Measurements from ENCODE around the gene ANKRD40. TPM values are rescaled to one million over a fixed set of nuclear protein-coding genes. Genes with fewer than 3 reads are reported as not detected.
A peak's percentile ranks its signal among the peaks of the same experiment; 100 is the strongest.

The ANKRD40 gene
- total RNA-seq, 2 experiments from 2014 or later, result 29.8 to 31.1 TPM

GRCh38 chr17:50703162-50703561 is 4.6 kb downstream of the ANKRD40 start:
- Mint-ChIP-seq H3K9me3 (no peaks in the 10 kb centered on the region), H3K27me3 (no peaks in the 10 kb centered on the region), H3K4me3 (no peak overlapping the region), H3K36me3 (ENCODE audit: low read depth) (peaks cover 41% of the 10 kb centered on the region), H3K4me1 (peaks cover 48% of the 10 kb centered on the region), H3K27ac (no peak overlapping the region)
- no peak for DNase-seq
- CTCF ChIA-PET, result interaction anchor here (0.8 to 1.8 kb wide), 2 partner anchors 10 to 75 kb away, joined by 3 to 5 read pairs; no protein-coding TSS in a partner anchor
- POLR2A ChIA-PET, result no interaction called here

DNA sequence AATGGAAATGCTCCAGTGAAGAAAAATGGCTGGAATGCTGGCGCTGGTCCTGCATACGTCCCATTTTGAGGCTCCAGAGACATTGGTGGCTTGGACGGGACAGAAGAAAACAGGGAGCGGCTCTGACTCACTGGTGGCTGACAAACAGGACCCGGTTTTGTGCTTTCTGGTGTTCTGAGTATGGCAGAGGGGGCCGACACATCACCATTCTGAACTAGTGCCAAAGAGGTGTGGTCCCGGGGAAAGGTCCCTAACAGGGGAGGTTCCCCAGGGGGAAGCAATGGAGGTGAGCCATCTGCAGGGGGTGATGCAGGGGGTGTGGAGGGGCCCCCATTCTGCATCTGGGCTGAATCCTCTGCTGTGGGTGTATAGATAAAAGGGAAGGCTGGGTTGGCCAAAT is 8.3 kb downstream of the ANKRD40 start:
- Mint-ChIP-seq H3K9me3 (no peaks in the 10 kb centered on the region), H3K4me3 (no peak overlapping the region), H3K36me3 (ENCODE audit: low read depth) (peaks cover 65% of the 10 kb centered on the region), H3K4me1 (peaks cover 48% of the 10 kb centered on the region), H3K27me3 (no peaks in the 10 kb centered on the region), H3K27ac (no peak overlapping the region)
- ChIA-PET CTCF (no interaction called here), POLR2A (no interaction called here)
- DNase-seq, result no peak

GRCh38 chr17:50697663-50698272 is 9.9 kb downstream of the ANKRD40 start:
- no peaks in the 10 kb centered on the region for H3K9me3 Mint-ChIP-seq
- peaks cover 61% of the 10 kb centered on the region for H3K36me3 Mint-ChIP-seq (ENCODE audit: low read depth)
- no peaks in the 10 kb centered on the region for H3K27me3 Mint-ChIP-seq
- peak overlapping the region; percentile 68 for H3K27ac Mint-ChIP-seq
- peaks cover 37% of the 10 kb centered on the region for H3K4me1 Mint-ChIP-seq
- ChIA-PET POLR2A (interaction anchor here (0.8 to 2.7 kb wide), 3 partner anchors 11 to 69 kb away, joined by 3 to 9 read pairs (median 4); partner anchors contain the start of genes ANKRD40 and LUC7L3), CTCF (interaction anchor here (0.6 to 2.2 kb wide), 9 partner anchors 36 to 363 kb away, joined by 3 to 15 read pairs (median 4); partner anchors contain the start of gene CACNA1G)
- DNase-seq, result no peak
- H3K4me3 Mint-ChIP-seq, result no peak overlapping the region

DNA sequence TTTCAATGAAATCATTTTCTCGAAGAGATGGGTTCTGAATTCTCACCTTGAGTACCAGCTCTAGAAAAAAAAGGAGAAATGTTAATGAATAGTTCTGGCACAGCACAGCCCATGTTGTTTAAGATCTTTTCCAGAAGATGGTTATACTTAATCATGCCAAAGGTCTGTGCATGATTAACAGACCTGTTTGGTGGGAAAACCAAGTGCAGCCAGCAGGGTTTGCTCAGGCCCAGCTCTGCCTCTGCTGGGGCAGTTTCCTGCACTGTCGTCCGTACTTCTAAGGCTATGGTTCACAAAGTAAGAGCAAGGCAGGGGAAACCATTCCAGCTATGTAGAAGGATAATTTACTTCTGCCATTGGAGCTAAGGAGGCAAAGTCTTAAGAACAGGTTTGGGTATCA is 10.7 kb downstream of the ANKRD40 start:
- Mint-ChIP-seq H3K27me3 (no peaks in the 10 kb centered on the region), H3K4me3 (no peak overlapping the region), H3K9me3 (no peaks in the 10 kb centered on the region), H3K4me1 (peaks cover 37% of the 10 kb centered on the region), H3K27ac (peak overlapping the region; percentile 68), H3K36me3 (ENCODE audit: low read depth) (peaks cover 64% of the 10 kb centered on the region)
- CTCF ChIA-PET, result interaction anchor here (0.6 to 2.2 kb wide), 12 partner anchors 9 to 214 kb away, joined by 3 to 15 read pairs (median 4); partner anchors contain the start of gene CACNA1G
- POLR2A ChIA-PET, result interaction anchor here (0.7 to 2.7 kb wide), 3 partner anchors 10 to 22 kb away, joined by 3 to 9 read pairs (median 4); partner anchors contain the start of genes ANKRD40 and LUC7L3
- no peak for DNase-seq

GRCh38 chr17:50696365-50696879 is 11.3 kb downstream of the ANKRD40 start:
- CTCF ChIA-PET, result interaction anchor here (0.6 to 2.5 kb wide), 10 partner anchors 10 to 195 kb away, joined by 3 to 29 read pairs (median 4); partner anchors contain the start of gene CACNA1G
- POLR2A ChIA-PET, result interaction anchor here (1.3 to 2.7 kb wide), 2 partner anchors 12 to 23 kb away, joined by 4 to 9 read pairs; partner anchors contain the start of genes ANKRD40 and LUC7L3
- no peak overlapping the region for H3K27ac Mint-ChIP-seq
- no peaks in the 10 kb centered on the region for H3K9me3 Mint-ChIP-seq
- peaks cover 61% of the 10 kb centered on the region for H3K36me3 Mint-ChIP-seq (ENCODE audit: low read depth)
- H3K4me3 Mint-ChIP-seq, result no peak overlapping the region
- H3K27me3 Mint-ChIP-seq, result no peaks in the 10 kb centered on the region
- H3K4me1 Mint-ChIP-seq, result peaks cover 30% of the 10 kb centered on the region
- no peak for DNase-seq

- ChIA-PET CTCF (interaction anchor here (1.0 to 1.5 kb wide), 3 partner anchors 9 to 149 kb away, joined by 3 to 4 read pairs (median 3); no protein-coding TSS in a partner anchor), POLR2A (interaction anchor here (2.5 kb wide), 1 partner anchor 14 kb away, joined by 7 read pairs; the partner anchor contains the start of gene ANKRD40)
- Mint-ChIP-seq H3K27ac (no peak overlapping the region), H3K4me3 (no peak overlapping the region), H3K36me3 (ENCODE audit: low read depth) (peaks cover 39% of the 10 kb centered on the region), H3K4me1 (peaks cover 20% of the 10 kb centered on the region), H3K9me3 (no peaks in the 10 kb centered on the region), H3K27me3 (no peaks in the 10 kb centered on the region)
- DNase-seq, result no peak
Observed at GRCh38 chr17:50693036-50693682, 14.6 kb downstream of the ANKRD40 start.

GRCh38 chr17:50692448-50693035 is 15.2 kb downstream of the ANKRD40 start:
- no peaks in the 10 kb centered on the region for H3K27me3 Mint-ChIP-seq
- H3K9me3 Mint-ChIP-seq, result no peaks in the 10 kb centered on the region
- H3K4me1 Mint-ChIP-seq, result peaks cover 14% of the 10 kb centered on the region
- H3K27ac Mint-ChIP-seq, result no peak overlapping the region
- ChIA-PET CTCF (interaction anchor here (1.0 to 1.2 kb wide), 2 partner anchors 10 to 149 kb away, joined by 3 read pairs; no protein-coding TSS in a partner anchor), POLR2A (interaction anchor here (2.5 kb wide), 1 partner anchor 15 kb away, joined by 7 read pairs; the partner anchor contains the start of gene ANKRD40)
- peaks cover 36% of the 10 kb centered on the region for H3K36me3 Mint-ChIP-seq (ENCODE audit: low read depth)
- DNase-seq, result no peak
- no peak overlapping the region for H3K4me3 Mint-ChIP-seq

DNA sequence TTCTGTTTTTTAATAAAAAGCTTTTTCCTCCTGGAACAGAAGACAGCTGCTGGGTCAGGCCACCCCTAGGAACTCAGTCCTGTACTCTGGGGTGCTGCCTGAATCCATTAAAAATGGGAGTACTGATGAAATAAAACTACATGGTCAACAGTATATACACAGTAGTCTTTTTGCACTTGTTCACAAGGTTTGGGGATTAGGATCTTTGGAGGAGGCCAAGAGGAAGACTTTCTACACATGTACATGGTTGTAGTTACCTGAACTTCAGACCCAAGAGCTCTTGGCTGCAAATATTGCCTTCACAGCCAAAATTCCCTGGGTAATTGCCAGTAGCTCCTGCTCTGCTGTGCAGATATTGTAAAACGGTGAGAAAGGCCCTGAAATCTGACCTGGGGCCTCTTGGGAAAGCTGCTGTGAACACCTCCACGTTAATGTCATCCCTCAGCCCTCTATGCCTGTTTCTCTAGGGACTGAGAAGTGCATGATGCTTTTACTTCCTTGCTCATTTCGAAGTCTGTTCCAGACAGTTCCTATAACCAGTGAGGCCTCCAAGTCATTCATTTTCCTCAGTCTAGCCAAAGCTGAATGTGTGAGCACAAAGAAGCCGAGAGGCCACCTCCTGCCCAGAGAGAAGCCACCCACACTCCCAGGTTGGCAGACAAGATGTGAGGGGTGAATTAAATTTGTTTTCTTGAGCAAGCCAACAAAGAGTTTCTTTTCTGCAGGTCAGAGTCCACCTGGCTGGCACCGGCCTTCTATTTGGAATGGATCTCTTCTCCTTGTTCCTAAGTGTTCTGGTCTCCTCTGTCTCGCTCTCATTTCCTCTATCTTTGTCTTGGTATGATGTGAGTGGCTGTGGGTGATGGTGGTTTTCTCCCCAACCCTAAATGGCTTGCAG is 15.9 kb downstream of the ANKRD40 start:
- Mint-ChIP-seq H3K27ac (no peak overlapping the region), H3K4me3 (no peak overlapping the region), H3K36me3 (ENCODE audit: low read depth) (peaks cover 28% of the 10 kb centered on the region), H3K27me3 (no peaks in the 10 kb centered on the region), H3K9me3 (no peaks in the 10 kb centered on the region), H3K4me1 (peaks cover 6% of the 10 kb centered on the region)
- DNase-seq, result no peak
- CTCF ChIA-PET, result no interaction called here
- POLR2A ChIA-PET, result interaction anchor here (2.5 kb wide), 1 partner anchor 15 kb away, joined by 7 read pairs; the partner anchor contains the start of gene ANKRD40

- ChIA-PET CTCF (no interaction called here), POLR2A (interaction anchor here (2.5 kb wide), 1 partner anchor 16 kb away, joined by 7 read pairs; the partner anchor contains the start of gene ANKRD40)
- H3K4me3 Mint-ChIP-seq, result no peak overlapping the region
- H3K27ac Mint-ChIP-seq, result no peak overlapping the region
- no peaks in the 10 kb centered on the region for H3K27me3 Mint-ChIP-seq
- H3K9me3 Mint-ChIP-seq, result no peaks in the 10 kb centered on the region
- DNase-seq, result no peak
- peaks cover under 1% of the 10 kb centered on the region for H3K4me1 Mint-ChIP-seq
- H3K36me3 Mint-ChIP-seq (ENCODE audit: low read depth), result peaks cover 20% of the 10 kb centered on the region
Observed at GRCh38 chr17:50690887-50691549, 16.7 kb downstream of the ANKRD40 start.

DNA sequence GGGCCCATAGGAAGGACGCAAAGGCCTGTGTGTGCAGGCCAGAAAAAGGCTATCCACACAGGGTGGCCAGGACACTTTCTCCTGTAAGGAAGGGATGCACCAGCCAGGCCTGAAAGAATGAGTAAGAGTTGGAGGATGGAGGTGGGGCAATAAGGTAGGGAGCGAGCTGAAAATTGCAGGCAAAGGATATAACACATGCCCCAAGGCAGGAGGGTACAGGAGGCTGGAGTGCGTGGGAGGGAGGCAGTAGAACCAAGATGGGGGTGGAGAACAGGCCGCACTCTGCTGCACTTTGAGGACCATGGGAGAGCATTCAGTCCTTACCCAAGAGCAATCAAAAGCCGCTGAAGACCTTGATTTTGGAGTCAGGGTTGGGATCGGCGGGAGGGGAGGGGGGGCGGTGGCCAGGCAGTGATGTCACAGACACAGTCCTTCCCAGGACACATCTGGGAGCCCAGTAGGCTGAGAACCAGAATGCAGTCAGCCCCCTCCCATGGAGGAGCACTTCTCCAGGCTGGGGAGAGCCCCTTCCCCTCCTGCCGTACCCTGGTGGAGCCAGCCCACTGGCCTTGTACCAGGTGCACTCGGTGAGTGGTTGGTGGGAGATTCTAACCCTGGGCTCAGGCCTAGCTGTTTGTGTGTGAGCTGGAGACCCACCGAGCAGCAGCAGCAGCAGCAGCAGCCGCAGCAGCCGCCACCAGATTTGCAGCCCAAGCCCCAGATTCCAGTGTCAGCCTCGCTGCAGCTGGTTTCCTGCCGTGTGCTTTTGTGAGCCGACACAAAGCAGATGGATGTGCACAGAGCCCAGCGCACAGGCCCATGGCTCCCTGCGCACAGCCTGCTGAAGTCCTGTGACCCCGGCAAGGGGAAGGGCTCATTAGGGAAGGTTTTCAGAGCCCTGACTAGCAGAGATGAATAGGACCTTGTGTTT is 17.5 kb downstream of the ANKRD40 start:
- Mint-ChIP-seq H3K27ac (no peak overlapping the region), H3K4me3 (no peak overlapping the region), H3K9me3 (no peaks in the 10 kb centered on the region), H3K27me3 (no peaks in the 10 kb centered on the region), H3K36me3 (ENCODE audit: low read depth) (peaks cover 13% of the 10 kb centered on the region), H3K4me1 (no peaks in the 10 kb centered on the region)
- DNase-seq, result no peak
- ChIA-PET CTCF (no interaction called here), POLR2A (interaction anchor here (2.5 kb wide), 1 partner anchor 17 kb away, joined by 7 read pairs; the partner anchor contains the start of gene ANKRD40)

DNA sequence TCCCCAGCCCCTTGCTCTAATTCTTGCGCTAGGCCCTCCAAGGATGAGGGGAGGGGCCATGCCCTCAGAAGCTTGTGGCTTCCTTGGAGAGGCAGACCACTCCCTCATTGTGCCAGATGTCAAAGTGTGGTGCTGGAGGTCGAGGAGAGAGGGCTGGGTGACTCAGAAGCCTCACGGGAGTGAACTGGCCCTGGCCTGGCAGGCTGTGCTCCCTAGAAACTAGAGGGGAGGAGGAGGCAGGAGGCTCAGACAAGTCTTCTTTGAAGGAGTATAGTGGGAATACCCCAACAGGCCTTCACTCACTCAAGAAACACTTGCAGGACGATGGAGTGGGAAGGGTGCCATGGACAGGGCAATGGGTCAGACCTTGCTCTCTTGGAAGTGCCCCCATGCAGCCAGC is 18.5 kb downstream of the ANKRD40 start:
- no peaks in the 10 kb centered on the region for H3K27me3 Mint-ChIP-seq
- H3K4me1 Mint-ChIP-seq, result no peaks in the 10 kb centered on the region
- ChIA-PET CTCF (no interaction called here), POLR2A (no interaction called here)
- H3K27ac Mint-ChIP-seq, result no peak overlapping the region
- DNase-seq, result no peak
- no peaks in the 10 kb centered on the region for H3K9me3 Mint-ChIP-seq
- no peak overlapping the region for H3K4me3 Mint-ChIP-seq
- H3K36me3 Mint-ChIP-seq (ENCODE audit: low read depth), result peaks cover 7% of the 10 kb centered on the region

Measured in activated CD4-positive, alpha-beta memory T cell treated with anti-CD3 and anti-CD28 coated beads, Interleukin-2, amount 10 ng/mL, durations not matched to agents 7 days and 5 days (primary cell).